Left lung (tissue), 10 donors: ENCODE results near the gene SEC14L3. TPM values are rescaled to one million over a fixed set of nuclear protein-coding genes. Genes with fewer than 3 reads are reported as not detected.

Source experiments
- ATAC-seq: fragments of 200-7000 bp; cut with Tn5 transposase; one replicate; pipeline ENCODE4 v1.9.1; 2020; ENCODE audit warnings: moderate library complexity
- DNase-seq, 4 donors: peaks; one replicate each; pipeline ENCODE4 v3.0.0-alpha.2; 2013 to 2020
- H3K27ac ChIP-seq, 2 donors: fragments of 200-600 bp; sonication (generic) in 1 of 2; one replicate each; pipeline versions ENCODE4 v1.5.0 to v1.8.0; 2020 to 2021
- H3K27me3 ChIP-seq, 2 donors: fragments of 200-600 bp; sonication (generic) in 1 of 2; one replicate each; pipeline versions ENCODE4 v1.5.0 to v1.8.0; 2020 to 2021
- H3K36me3 ChIP-seq, 2 donors: fragments of 200-600 bp; sonication (generic) in 1 of 2; one replicate each; pipeline versions ENCODE4 v1.5.0 to v1.8.0; 2020 to 2021
- H3K4me1 ChIP-seq, 2 donors: fragments of 200-600 bp; one replicate each; pipeline ENCODE4 v1.8.0; 2021
- H3K4me3 ChIP-seq, 2 donors: fragments of 200-600 bp; sonication (generic) in 1 of 2; one replicate each; pipeline versions ENCODE4 v1.5.0 to v1.8.0; 2020 to 2021; ENCODE audit warnings: mild to moderate bottlenecking in 1 of 2
- H3K9me3 ChIP-seq, 2 donors: fragments of 200-600 bp; sonication (generic) in 1 of 2; one replicate each; pipeline versions ENCODE4 v1.5.0 to v1.8.0; 2020 to 2021
- CTCF ChIP-seq, 2 donors: fragments of 200-600 bp; sonication (generic) in 1 of 2; IDR thresholded peaks; one replicate each; pipeline versions ENCODE4 v1.5.0 to v1.8.0; 2021; ENCODE audit warnings: antibody characterized with exemption in 2 of 2
- intact Hi-C, 2 donors: fragments of 100-400 bp; cut with DNase I; formaldehyde crosslinking; loops; one replicate each; pipeline versions ENCODE4 v1.11.2 to v1.14.2; 2022
- polyA plus RNA-seq, 6 donors: library from polyadenylated mRNA; unstranded; fragments of 120-200 nt; gene quantifications; one replicate each; pipeline ENCODE4 v1.2.1, GENCODE V29; 2013; ENCODE audit not compliant: insufficient read length in 6 of 6
- total RNA-seq, 2 donors: library from RNA; stranded (reverse); fragmentation: NEBNext Ultra II Directional; extraction: Animal tissue kit (Norgen Biotek cat#: 25700); gene quantifications; one replicate each; pipeline ENCODE4 v1.2.1, GENCODE V29; 2021
- donor health status: DM: no; HTN: yes; CAD: no.
- donor health status: DM: no; HTN: no; CAD: no.

Gene SEC14L3
- total and polyA plus RNA-seq, 8 donors: 0.09 to 0.44 (median 0.24) TPM; not detected in 2

- H3K27me3 ChIP-seq: peaks cover 0 to 18% of the 10 kb centered on the region in 2 donors
- intact Hi-C loops: no loop called here
- no peaks in the 10 kb centered on the region for H3K4me1 ChIP-seq
- H3K4me3 ChIP-seq: no peak overlapping the region
- no peak overlapping the region for H3K27ac ChIP-seq
- no peak for DNase-seq
- ATAC-seq: no peak
- no peaks in the 10 kb centered on the region for H3K36me3 ChIP-seq
- TF ChIP-seq CTCF (IDR thresholded peaks at IDR 0.05): no peak
- no peaks in the 10 kb centered on the region for H3K9me3 ChIP-seq
These were observed 25.8 kb upstream of the SEC14L3 start for GRCh38 chr22:30497466-30498150.

- intact Hi-C loops: no loop called here
- no peak overlapping the region for H3K4me3 ChIP-seq
- no peak for TF ChIP-seq CTCF (IDR thresholded peaks at IDR 0.05)
These were observed 23.4 kb upstream of the SEC14L3 start for GRCh38 chr22:30495041-30495784.

DNA sequence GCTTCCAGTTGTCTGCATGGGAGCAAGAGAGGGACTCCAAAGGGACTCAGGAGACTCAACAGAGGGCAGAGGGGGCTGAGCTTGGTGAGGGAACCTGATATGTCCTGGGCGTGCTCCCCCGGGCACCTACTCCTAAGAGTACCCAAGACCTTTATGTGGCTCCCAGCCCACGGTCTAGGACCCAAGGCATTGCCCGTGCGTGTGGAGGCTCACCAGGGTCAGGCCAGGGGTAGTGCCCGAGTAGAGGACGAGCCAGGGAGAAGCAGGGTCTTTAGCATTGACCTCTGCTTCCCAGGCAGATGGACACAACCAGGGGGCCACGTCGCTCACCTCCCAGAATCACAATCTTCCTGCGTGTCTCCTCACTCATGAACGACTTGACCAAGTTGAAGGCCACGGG lies 20.3 kb upstream of the SEC14L3 start:
- DNase-seq (no peak), ATAC-seq (no peak)
- no peak overlapping the region for H3K27ac ChIP-seq
- no peak overlapping the region for H3K4me3 ChIP-seq
- H3K27me3 ChIP-seq: peaks cover 0 to 14% of the 10 kb centered on the region in 2 donors
- H3K4me1 ChIP-seq: no peaks in the 10 kb centered on the region
- TF ChIP-seq CTCF (IDR thresholded peaks at IDR 0.05): no peak
- intact Hi-C loops: no loop called here
- no peaks in the 10 kb centered on the region for H3K36me3 ChIP-seq
- H3K9me3 ChIP-seq: no peaks in the 10 kb centered on the region

More at GRCh38 chr22:30495041-30495784, 23.4 kb upstream of the SEC14L3 start:
- Histone ChIP-seq H3K4me1 (no peaks in the 10 kb centered on the region), H3K9me3 (no peaks in the 10 kb centered on the region), H3K36me3 (no peaks in the 10 kb centered on the region), H3K27ac (no peak overlapping the region), H3K27me3 (peaks cover 0 to 5% of the 10 kb centered on the region in 2 donors)
- DNase-seq: no peak
- ATAC-seq: no peak

GRCh38 chr22:30491381-30491780 lies 19.6 kb upstream of the SEC14L3 start:
- Histone ChIP-seq H3K9me3 (no peaks in the 10 kb centered on the region), H3K27me3 (peaks cover 0 to 14% of the 10 kb centered on the region in 2 donors), H3K4me3 (no peak overlapping the region), H3K27ac (no peak overlapping the region), H3K36me3 (no peaks in the 10 kb centered on the region), H3K4me1 (no peaks in the 10 kb centered on the region)
- intact Hi-C loops: no loop called here
- TF ChIP-seq CTCF (IDR thresholded peaks at IDR 0.05): no peak
- DNase-seq: no peak
- no peak for ATAC-seq

DNA sequence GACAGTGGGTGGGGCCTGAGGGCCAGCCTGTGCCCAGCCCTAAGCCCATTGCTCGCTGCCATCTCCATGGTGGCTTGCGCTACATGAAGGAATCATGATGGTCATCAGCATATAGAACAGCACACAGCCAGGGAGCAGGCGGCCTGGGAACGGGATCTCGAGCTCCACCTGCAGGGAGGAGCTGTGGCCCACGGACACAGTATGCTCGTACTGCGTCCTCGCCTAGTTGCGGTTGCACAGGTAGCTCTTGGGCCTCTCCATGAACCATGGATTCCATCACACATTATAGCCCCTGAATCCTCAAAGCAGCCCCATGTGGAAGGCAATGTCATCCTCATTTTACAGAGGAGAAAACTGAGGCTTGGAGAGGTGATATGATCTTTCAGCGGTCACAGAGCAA lies 18.6 kb upstream of the SEC14L3 start:
- Histone ChIP-seq H3K36me3 (no peaks in the 10 kb centered on the region), H3K4me3 (no peak overlapping the region), H3K27ac (no peak overlapping the region), H3K27me3 (peaks cover 0 to 14% of the 10 kb centered on the region in 2 donors), H3K9me3 (no peaks in the 10 kb centered on the region), H3K4me1 (no peaks in the 10 kb centered on the region)
- no peak for ATAC-seq
- no peak for TF ChIP-seq CTCF (IDR thresholded peaks at IDR 0.05)
- no peak for DNase-seq
- intact Hi-C loops: no loop called here
